NCI-H2107 treated with DMSO at 0.1 percent for 48 hours (cell line): ENCODE results near the gene IL9R.
"Not testable (repeated sequence)": the region's sequence is repeated elsewhere in the genome, so short reads cannot be mapped to it uniquely, and the experiment has no call there.

Source experiments
- DNase-seq: peaks from one replicate; lab custom pipeline; 2025; ENCODE audit not compliant: unreplicated experiment; lab: John Stamatoyannopoulos, UW

Gene IL9R

DNA sequence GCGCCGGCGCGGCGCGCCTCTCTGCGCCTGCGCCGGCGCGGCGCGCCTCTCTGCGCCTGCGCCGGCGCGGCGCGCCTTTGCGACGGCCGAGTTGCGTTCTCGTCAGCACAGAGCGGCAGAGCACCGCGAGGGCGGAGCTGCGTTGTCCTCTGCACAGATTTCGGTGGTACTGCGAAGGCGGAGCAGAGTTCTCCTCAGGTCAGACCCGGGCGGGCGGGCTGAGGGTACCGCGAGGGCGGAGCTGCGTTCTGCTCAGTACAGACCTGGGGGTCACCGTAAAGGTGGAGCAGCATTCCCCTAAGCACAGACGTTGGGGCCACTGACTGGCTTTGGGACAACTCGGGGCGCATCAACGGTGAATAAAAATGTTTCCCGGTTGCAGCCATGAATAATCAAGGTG is 31.8 kb downstream of the IL9R start:
- DNase-seq = not testable (repeated sequence)

DNA sequence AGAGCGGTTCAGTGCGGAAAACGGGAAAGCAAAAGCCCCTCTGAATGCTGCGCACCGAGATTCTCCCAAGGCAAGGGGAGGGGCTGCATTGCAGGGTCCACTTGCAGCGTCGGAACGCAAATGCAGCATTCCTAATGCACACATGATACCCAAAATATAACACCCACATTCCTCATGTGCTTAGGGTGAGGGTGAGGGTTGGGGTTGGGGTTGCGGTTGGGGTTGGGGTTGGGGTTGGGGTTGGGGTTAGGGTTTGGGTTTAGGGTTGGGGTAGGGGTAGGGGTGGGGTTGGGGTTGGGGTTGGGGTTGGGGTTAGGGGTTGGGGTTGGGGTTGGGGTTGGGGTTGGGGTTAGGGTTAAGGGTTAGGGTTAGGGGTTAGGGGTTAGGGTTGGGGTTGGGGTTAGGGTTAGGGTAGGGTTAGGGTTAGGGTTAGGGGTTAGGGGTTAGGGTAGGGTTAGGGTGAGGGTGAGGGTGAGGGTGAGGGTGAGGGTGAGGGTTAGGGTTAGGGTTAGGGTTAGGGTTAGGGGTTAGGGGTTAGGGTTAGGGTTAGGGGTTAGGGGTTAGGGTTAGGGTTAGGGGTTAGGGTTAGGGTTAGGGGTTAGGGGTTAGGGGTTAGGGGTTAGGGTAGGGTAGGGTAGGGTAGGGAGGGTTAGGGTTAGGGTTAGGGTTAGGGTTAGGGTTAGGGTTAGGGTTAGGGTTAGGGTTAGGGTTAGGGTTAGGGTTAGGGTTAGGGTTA is 32.4 kb downstream of the IL9R start:
- not testable (repeated sequence) for DNase-seq

DNA sequence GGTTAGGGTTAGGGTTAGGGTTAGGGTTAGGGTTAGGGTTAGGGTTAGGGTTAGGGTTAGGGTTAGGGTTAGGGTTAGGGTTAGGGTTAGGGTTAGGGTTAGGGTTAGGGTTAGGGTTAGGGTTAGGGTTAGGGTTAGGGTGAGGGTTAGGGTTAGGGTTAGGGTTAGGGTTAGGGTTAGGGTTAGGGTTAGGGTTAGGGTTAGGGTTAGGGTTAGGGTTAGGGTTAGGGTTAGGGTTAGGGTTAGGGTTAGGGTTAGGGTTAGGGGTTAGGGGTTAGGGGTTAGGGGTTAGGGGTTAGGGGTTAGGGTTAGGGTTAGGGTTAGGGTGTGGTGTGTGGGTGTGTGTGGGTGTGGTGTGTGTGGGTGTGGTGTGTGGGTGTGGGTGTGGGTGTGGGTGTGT is 33.0 kb downstream of the IL9R start:
- DNase-seq = not testable (repeated sequence)
